ENCODE data around the gene TP53INP2.

DNA sequence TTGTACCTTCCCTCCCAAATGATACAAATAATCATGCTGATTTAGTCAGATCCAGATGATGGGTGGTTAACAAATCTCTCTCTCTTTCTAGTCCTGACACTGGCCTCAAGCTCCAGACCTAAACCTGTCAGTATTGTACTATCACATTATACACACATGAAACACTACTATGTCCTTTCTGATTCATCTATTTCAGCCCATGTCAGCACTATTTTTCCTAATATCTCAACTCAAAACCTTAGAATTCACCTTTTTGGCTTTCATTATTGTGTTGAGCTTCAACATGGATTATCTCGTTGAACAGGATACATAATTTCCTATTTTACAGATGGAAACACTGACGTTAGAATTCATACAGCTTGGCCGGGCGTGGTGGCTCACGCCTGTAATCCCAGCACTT lies 30.7 kb upstream of the TP53INP2 start:
- TF ChIP-seq, protein P1, sequence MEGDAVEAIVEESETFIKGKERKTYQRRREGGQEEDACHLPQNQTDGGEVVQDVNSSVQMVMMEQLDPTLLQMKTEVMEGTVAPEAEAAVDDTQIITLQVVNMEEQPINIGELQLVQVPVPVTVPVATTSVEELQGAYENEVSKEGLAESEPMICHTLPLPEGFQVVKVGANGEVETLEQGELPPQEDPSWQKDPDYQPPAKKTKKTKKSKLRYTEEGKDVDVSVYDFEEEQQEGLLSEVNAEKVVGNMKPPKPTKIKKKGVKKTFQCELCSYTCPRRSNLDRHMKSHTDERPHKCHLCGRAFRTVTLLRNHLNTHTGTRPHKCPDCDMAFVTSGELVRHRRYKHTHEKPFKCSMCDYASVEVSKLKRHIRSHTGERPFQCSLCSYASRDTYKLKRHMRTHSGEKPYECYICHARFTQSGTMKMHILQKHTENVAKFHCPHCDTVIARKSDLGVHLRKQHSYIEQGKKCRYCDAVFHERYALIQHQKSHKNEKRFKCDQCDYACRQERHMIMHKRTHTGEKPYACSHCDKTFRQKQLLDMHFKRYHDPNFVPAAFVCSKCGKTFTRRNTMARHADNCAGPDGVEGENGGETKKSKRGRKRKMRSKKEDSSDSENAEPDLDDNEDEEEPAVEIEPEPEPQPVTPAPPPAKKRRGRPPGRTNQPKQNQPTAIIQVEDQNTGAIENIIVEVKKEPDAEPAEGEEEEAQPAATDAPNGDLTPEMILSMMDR (IDR thresholded peaks at IDR 0.05), result no peak
- TF ChIP-seq POLR2AphosphoS5 (IDR thresholded peaks at IDR 0.05) (no peak), POLR2A (IDR thresholded peaks at IDR 0.05) (no peak), EP300 (IDR thresholded peaks at IDR 0.05) (no peak)

All from upper lobe of left lung (tissue), 4 donors.